ENCODE results near the gene ZNF518A.

Gene ZNF518A

GRCh38 chr10:96133135-96133534, 3.0 kb downstream of the ZNF518A start:
- Histone ChIP-seq H4K20me1 (ENCODE audit: insufficient read depth, low read length) (no peaks in the 10 kb centered on the region), H3K27me3 (replicated peaks; ENCODE audit: insufficient read depth, low read length) (no peaks in the 10 kb centered on the region), H3K9me3 (replicated peaks; ENCODE audit: insufficient read depth, low read length) (no peaks in the 10 kb centered on the region), H3K4me2 (ENCODE audit: low read depth, low read length) (no peak overlapping the region), H3K9me2 (replicated peaks; ENCODE audit: insufficient read depth, low read length) (no peaks in the 10 kb centered on the region), H3F3A (ENCODE audit: insufficient read depth, low read length) (peaks cover 13% of the 10 kb centered on the region; the same call in 1 of the 2 replicates), H3K36me3 (replicated peaks; ENCODE audit: insufficient read depth, low read length) (peaks cover 6% of the 10 kb centered on the region; the same call in 1 of the 2 replicates), H3K4me1 (ENCODE audit: low read length) (peaks cover 9% of the 10 kb centered on the region), H3K27ac (ENCODE audit: low read length) (no peak overlapping the region), H2AFZ (ENCODE audit: low read length) (no peak overlapping the region), H3K9ac (ENCODE audit: low read length) (no peak overlapping the region), H3K4me3 (ENCODE audit: low read length) (no peak overlapping the region), H3K79me2 (ENCODE audit: low read length) (peaks cover 18% of the 10 kb centered on the region)
- no peak for DNase-seq
- TF ChIP-seq EZH2 (optimal IDR thresholded peaks at IDR 0.05; ENCODE audit: low read depth, low read length) (no peak), CTCF (IDR thresholded peaks at IDR 0.05; ENCODE audit: low read length) (no peak), EZH2phosphoT487 (IDR thresholded peaks at IDR 0.05; ENCODE audit: low read length) (no peak)

DNA sequence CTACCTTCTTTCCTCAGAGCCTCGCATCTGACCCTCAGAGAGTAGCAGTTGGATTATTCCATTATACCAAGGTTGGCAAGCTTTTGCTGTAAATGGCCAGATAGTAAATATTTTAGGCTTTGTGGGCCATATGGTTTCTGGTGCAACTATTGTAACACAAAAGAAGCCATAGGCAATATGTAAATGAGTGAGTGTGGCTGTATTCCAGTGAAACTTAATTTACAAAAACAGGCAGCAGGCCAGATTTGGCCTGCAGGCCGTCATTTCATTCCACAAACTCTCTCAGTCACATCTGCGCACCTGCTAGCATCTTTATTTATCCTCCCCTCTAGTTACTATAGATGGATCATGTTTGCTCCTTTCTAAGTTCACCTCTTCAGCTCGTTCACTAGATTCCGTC, 6.7 kb downstream of the ZNF518A start:
- H3K4me1 ChIP-seq (ENCODE audit: low read length) = no peaks in the 10 kb centered on the region
- H3K27me3 ChIP-seq (replicated peaks; ENCODE audit: insufficient read depth, low read length) = no peaks in the 10 kb centered on the region
- no peaks in the 10 kb centered on the region for H3F3A ChIP-seq (ENCODE audit: insufficient read depth, low read length)
- no peak overlapping the region for H3K9ac ChIP-seq (ENCODE audit: low read length)
- no peak for DNase-seq
- no peaks in the 10 kb centered on the region for H4K20me1 ChIP-seq (ENCODE audit: insufficient read depth, low read length)
- H3K9me3 ChIP-seq (replicated peaks; ENCODE audit: insufficient read depth, low read length) = no peaks in the 10 kb centered on the region
- no peaks in the 10 kb centered on the region for H3K9me2 ChIP-seq (replicated peaks; ENCODE audit: insufficient read depth, low read length)
- H3K36me3 ChIP-seq (replicated peaks; ENCODE audit: insufficient read depth, low read length) = peaks cover 6% of the 10 kb centered on the region; the same call in 1 of the 2 replicates
- H2AFZ ChIP-seq (ENCODE audit: low read length) = no peak overlapping the region
- H3K79me2 ChIP-seq (ENCODE audit: low read length) = peaks cover 5% of the 10 kb centered on the region
- H3K4me3 ChIP-seq (ENCODE audit: low read length) = no peak overlapping the region
- no peak overlapping the region for H3K4me2 ChIP-seq (ENCODE audit: low read depth, low read length)
- no peak for TF ChIP-seq EZH2phosphoT487 (IDR thresholded peaks at IDR 0.05; ENCODE audit: low read length)
- H3K27ac ChIP-seq (ENCODE audit: low read length) = no peak overlapping the region

- TF ChIP-seq CTCF (IDR thresholded peaks at IDR 0.05; ENCODE audit: low read length) (no peak), EZH2 (optimal IDR thresholded peaks at IDR 0.05; ENCODE audit: low read depth, low read length) (no peak)
- Histone ChIP-seq H3K36me3 (replicated peaks; ENCODE audit: insufficient read depth, low read length) (peaks cover 6% of the 10 kb centered on the region; the same call in 1 of the 2 replicates), H3K27me3 (replicated peaks; ENCODE audit: insufficient read depth, low read length) (no peaks in the 10 kb centered on the region), H3K4me2 (ENCODE audit: low read depth, low read length) (no peak overlapping the region), H2AFZ (ENCODE audit: low read length) (no peak overlapping the region), H3K27ac (ENCODE audit: low read length) (no peak overlapping the region), H3K9ac (ENCODE audit: low read length) (no peak overlapping the region), H3K79me2 (ENCODE audit: low read length) (no peaks in the 10 kb centered on the region; the same call in 1 of the 2 replicates), H3K9me2 (replicated peaks; ENCODE audit: insufficient read depth, low read length) (no peaks in the 10 kb centered on the region), H4K20me1 (ENCODE audit: insufficient read depth, low read length) (no peaks in the 10 kb centered on the region), H3K4me1 (ENCODE audit: low read length) (no peaks in the 10 kb centered on the region), H3K4me3 (ENCODE audit: low read length) (no peak overlapping the region), H3K9me3 (replicated peaks; ENCODE audit: insufficient read depth, low read length) (no peaks in the 10 kb centered on the region), H3F3A (ENCODE audit: insufficient read depth, low read length) (no peaks in the 10 kb centered on the region)
- DNase-seq = no peak
Measured at GRCh38 chr10:96137567-96137966, 7.5 kb downstream of the ZNF518A start.

DNA sequence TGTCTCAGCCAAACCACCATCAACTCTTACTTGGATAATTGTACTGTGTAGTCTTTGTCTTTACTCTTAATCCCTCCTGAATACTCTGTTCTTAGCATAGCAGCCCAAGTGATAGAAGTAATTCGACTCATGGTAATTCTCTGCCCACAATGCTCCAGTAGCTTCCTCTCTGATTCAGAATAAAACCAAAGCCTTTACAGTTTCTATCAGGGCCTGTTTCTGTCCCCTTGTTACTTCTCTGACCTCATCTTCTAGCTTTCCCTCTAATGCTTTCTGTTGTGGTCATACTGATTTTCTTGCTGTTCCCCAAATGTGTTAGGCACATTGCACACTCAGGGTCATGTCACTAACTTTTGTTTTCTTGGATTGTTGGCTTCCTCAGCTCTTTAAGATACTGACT, 8.0 kb downstream of the ZNF518A start:
- DNase-seq = no peak
- Histone ChIP-seq H3K27ac (ENCODE audit: low read length) (no peak overlapping the region), H3K4me2 (ENCODE audit: low read depth, low read length) (no peak overlapping the region), H3K4me3 (ENCODE audit: low read length) (no peak overlapping the region), H3F3A (ENCODE audit: insufficient read depth, low read length) (no peaks in the 10 kb centered on the region), H4K20me1 (ENCODE audit: insufficient read depth, low read length) (no peaks in the 10 kb centered on the region), H3K27me3 (replicated peaks; ENCODE audit: insufficient read depth, low read length) (no peaks in the 10 kb centered on the region), H3K9me2 (replicated peaks; ENCODE audit: insufficient read depth, low read length) (no peaks in the 10 kb centered on the region), H3K79me2 (ENCODE audit: low read length) (no peaks in the 10 kb centered on the region), H2AFZ (ENCODE audit: low read length) (no peak overlapping the region), H3K4me1 (ENCODE audit: low read length) (no peaks in the 10 kb centered on the region), H3K9me3 (replicated peaks; ENCODE audit: insufficient read depth, low read length) (no peaks in the 10 kb centered on the region), H3K9ac (ENCODE audit: low read length) (no peak overlapping the region), H3K36me3 (replicated peaks; ENCODE audit: insufficient read depth, low read length) (peaks cover 6% of the 10 kb centered on the region; the same call in 1 of the 2 replicates)
- TF ChIP-seq EZH2 (optimal IDR thresholded peaks at IDR 0.05; ENCODE audit: low read depth, low read length) = no peak
- no peak for TF ChIP-seq CTCF (IDR thresholded peaks at IDR 0.05; ENCODE audit: low read length)
- TF ChIP-seq EZH2phosphoT487 (IDR thresholded peaks at IDR 0.05; ENCODE audit: low read length) = no peak

Measured in MM.1S (cell line).